ENCODE measurements around the gene KRT5.
"Not testable (repeated sequence)": the region's sequence is repeated elsewhere in the genome, so short reads cannot be mapped to it uniquely, and the experiment has no call there.

KRT5 gene

DNA sequence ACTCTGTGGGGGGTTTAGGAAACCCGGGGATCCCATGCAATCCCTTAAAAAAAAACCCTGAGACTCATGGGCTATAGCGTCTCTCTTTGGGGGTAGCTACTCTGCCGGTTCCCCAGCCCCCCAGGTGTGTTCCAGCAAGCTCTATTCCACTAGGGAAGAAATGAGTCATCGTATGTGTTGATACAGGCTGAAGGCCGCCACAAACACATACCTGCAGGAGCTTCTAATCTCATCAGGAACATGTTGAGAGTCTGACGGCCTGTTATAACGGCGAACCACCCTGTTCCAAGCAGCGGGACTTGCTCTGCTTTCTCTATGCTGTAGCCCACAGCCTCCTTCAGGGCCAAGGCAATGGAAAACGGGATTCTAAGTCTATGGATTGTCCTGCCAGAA lies 977 bp upstream of the KRT5 start:
- DNase-seq (ENCODE audit: low read depth in 2 of 2) = no peak

DNA sequence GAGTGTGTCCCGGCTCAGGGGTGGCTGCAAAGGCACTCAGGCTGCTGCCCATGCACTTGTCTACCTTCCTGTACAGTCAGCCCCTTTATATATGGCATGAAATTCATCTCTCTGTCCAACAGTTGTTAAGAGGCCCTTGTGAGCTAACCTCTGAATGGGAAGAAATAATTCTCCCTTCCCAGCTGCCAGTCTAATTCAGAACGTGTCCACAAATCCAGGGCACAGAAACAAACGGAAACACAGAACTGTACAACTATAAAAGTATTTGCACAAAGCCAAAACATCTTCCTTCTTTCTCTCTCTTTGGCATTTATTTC lies 849 bp downstream of the KRT5 start:
- no peak for DNase-seq (ENCODE audit: low read depth in 2 of 2)

DNA sequence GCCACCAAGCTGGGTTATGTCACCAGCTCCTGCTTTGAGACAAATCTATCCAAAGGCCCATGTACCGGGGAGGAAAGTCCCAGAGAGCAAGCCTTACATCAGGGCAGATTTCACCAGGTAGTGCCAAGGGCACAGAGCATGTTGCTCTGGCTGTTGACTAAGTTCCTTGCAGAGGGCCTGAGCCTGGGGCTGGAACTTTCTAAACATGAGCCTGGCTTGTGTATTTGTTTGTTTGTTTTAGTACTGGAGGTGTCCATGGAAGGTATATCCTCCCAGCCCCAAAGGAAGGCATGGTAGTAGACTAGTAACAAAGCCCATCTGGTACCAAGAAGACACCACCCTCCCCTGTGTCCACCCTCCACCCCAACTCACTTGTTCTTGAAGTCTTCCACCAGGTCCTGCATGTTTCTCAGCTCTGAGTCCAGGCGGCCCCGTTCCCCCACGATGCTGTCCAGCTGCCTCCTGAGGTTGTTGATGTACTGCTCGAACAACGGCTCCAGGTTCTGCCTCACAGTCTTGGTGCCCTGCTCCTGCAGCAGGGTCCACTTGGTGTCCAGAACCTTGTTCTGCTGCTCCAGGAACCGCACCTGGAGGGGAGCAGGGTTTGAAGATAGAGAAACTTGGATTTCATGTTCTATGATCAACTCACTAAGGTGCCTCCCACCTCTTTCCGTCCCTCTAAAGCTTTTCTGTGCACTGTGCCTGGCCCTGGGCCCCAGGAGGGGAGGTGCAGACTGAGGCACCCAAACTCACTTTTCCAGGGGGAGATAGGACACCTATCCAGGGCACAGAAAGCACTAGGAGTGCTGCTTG lies 1.4 kb downstream of the KRT5 start:
- DNase-seq (ENCODE audit: low read depth in 2 of 2) = no peak

DNA sequence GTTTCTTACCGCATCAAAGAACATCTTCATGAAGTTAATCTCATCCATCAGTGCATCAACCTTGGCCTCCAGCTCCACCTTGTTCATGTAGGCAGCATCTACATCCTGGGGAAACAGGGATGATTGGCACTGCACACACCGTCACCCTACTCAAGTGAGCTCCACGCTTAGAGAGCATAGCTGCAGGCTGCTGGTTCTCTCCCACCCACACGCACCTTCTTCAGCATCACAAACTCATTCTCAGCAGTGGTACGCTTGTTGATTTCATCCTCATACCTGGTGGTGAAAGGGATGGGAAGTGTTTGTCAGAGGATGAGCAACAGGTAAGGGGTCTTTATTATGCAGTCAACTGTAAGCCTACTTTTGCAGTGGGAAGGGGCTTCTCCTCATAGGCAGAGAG lies 2.3 kb downstream of the KRT5 start:
- DNase-seq (ENCODE audit: low read depth in 2 of 2) = no peak

DNA sequence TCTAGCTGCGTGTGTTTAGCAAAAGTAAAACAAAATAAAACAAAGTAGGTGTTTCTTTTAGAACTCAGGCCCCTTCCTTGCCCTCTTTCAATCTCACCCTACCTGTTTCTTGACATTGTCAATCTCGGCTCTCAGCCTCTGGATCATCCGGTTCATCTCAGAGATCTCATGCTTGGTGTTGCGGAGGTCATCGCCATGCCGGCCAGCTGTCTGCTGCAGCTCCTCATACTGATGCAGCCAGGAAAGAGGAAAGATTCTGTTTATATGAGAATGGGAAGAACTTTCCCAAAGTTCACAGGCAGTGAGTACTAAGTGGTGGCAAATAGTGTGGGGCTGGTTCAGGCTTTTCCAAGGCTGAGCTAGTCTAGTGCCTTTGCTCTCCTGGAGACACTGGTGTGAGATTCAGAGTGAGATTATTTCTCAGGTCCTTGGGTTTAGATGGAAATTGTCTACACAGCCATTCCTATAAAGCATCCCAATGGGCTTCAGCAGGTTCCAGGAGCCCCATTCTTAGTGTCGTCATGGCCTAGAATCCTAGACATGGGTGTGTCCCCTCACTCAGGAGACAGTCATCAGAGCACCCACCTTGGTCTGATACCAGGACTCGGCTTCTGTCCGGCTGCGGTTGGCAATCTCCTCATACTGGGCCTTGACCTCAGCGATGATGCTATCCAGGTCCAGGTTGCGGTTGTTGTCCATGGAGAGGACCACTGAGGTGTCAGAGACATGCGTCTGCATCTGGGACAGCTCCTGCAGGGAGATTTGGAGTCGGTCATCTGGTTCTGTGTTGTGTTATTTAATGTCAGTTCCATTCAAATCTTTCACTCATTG lies 3.0 kb downstream of the KRT5 start:
- no peak for DNase-seq (ENCODE audit: low read depth in 2 of 2)

DNA sequence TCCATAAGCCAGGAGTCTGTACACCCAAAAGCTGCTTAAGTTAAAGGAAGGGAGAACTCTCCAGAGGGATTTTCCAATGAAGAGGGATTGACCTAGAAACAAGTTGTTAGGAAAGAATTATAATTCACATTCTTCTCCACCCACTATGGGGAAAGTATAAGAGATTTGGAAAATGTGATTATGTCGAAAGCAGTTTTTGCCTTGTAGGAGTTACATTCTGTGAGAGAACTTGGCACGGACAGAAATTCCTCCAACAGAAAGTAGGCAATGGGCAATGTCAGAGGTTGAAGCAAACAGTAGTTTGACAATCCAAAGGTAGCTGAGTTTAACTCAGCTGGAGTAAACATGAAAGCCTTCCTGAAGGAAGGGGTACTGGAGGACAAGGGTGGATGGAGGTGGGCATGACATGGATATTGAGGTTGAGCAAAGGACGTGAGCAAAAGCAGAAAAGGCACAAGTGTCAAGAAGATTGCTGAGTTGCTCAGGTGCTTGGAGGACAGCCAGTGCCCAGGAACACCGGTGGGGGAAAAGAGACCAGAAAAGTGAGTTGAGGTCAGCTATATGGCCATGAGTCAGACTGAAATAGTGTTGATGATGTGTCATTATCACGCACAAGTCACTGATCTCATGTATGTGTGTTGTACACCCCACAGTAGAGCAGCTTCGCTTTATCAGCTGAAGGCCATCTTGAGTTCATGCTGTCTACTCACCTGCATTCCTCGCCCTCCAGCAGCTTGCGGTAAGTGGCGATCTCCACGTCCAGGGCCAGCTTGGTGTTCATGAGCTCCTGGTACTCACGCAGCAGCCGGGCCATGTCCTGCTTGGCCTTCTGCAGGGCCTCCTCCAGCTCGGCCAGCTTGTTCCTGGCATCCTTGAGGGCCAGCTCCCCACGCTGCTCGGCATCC lies 4.0 kb downstream of the KRT5 start:
- no peak for DNase-seq (ENCODE audit: low read depth in 2 of 2)

DNA sequence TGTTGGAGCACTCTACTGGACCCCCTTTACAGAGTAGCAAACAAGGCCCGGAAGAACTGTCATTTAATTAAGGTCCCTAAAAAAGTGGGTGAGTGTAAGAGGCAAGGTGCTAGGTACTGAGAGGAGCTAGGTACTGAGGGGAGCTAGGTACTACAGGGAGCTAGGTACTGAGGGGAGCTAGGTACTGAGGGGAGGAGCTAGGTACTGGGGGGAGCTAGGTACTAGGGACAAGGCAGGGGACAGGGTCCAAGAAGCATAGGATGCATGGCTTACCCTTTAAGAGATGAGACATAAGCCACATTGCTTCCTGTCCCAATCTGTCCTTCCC lies 4.9 kb downstream of the KRT5 start:
- DNase-seq (ENCODE audit: low read depth in 2 of 2) = no peak

DNA sequence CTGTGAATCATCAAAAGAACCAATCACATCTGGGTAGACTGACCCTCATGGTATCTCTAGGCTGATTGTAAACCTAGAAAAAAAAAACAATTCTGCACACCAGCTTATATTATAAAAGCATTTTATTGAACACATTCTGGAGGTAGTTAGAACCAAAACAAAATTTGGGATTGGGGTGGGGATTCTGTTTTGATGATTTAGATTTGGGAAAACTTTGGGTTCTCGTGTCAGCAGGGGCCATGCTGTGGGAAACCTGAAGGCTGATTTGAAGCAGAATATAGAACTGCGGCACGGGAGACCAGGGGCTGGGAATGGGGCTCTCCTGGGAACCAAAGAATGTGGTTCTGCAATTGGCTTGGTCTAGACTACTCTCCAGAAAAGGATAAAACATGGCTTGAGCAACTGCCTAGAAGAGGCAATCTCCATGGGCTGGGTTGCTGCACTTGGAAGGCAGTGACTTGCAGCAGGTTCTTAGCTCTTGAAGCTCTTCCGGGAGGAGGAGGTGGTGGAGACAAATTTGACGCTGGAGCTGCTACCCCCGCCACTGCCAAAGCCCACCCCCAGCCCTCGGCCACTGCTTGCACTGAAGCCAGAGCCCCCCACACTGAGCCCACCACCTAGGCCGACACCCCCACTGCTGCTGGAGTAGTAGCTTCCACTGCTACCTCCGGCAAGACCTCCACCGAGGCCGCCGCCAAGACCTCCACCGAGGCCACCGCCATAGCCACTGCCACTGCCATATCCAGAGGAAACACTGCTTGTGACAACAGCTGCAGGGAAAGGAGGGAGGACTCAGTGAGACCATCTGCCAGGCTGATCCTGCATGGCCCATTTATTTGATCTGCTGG lies 5.5 kb downstream of the KRT5 start:
- no peak for DNase-seq (ENCODE audit: low read depth in 2 of 2)

DNA sequence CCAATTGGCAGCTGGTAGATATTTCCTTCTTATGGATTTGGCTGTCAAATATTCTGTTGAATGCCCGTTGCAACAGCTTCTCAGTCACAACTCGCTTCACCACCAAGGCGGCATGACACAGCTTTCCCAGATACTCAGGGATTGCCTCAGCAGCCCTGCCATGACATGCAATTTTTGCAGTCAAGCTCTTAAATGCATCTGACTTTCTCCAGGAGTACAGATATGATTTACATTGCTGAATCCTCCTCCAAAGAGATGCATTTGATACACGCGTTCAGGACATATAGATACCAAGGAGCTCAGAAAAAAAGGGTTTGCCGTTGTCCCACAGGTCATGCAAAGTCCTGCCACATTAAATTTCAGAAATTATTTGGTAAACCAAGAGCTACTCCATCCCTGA lies 6.5 kb downstream of the KRT5 start:
- DNase-seq (ENCODE audit: low read depth in 2 of 2) = no peak

DNA sequence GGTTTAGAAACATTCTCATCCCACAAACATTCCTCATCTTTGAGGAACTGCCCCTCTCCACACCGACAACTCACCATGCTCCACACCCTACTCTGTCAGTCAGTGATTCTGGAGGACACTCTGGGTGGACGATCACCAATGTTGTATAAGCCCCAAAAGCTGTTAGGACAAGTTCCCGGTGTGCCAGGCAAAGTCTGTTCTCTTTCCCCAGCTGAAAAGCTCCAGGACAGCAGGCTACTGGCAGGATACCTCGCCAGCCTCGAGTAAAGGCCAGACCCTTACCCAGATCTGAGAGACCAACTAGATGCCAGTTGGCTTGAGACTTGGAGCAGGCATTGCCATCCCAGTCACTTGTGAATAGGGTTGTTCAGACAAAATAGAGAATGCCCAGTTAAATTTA lies 12.0 kb downstream of the KRT5 start:
- no peak for DNase-seq (ENCODE audit: low read depth in 2 of 2)

DNA sequence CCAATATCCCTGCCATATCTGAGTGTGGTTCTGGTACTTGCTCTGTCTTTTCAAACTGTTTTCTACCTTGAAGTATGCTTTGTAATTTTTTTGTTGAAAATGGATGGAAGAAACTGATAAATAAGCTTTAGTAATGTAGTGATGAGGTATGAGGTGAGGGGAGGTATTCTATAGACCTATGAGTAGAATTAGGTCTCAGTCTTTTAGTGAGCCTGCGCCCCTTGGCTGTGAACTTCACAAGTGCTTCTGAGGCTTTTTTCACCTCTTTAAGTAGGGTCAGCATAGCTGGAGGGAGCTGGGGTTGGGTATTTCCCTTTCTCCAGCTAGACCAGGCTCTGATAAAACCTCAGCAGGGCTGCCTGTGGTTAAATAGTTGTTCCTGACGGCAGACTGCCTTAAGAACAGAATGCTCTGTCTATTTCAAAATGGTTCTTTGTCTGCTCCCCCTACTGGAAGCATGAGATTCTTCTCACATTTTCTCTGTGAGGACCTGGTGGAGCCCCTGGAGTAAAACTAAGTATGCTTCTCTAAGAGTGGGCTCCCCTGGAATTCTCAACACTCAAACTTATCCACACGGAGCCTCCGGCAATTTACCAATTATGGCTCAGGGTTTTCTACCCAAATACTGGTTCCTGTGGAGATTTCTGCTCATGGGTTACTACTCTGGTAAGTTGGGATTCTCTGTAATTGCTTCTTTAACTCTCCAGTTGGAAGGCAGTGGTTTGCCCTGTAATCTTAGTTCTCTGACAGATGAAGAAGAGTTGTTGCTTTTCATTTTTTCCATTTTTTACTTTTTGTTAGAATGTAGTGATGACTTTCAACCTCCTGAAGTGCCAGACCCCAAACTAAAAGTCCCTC lies 13.1 kb downstream of the KRT5 start:
- no peak for DNase-seq (ENCODE audit: low read depth in 2 of 2)

DNA sequence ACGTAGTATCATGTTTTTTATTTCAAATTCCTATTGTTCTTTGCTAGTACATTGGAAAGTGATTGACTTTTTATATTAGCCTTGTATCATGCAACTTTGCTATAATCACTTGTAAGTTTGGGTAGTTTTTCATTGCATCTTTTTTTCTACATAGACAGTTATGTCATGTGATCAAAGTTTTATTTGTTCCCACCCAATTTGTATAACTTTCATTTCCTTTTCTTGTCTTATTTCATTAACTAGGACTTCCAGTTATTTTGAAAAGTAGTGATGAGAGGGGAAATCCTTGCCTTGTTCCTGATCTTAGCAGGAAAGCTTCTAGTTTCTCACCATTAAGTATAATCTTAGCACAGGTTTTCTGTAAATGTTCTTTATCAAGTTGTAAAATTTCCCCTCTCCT lies 17.3 kb downstream of the KRT5 start:
- no peak for DNase-seq (ENCODE audit: low read depth in 2 of 2)

DNA sequence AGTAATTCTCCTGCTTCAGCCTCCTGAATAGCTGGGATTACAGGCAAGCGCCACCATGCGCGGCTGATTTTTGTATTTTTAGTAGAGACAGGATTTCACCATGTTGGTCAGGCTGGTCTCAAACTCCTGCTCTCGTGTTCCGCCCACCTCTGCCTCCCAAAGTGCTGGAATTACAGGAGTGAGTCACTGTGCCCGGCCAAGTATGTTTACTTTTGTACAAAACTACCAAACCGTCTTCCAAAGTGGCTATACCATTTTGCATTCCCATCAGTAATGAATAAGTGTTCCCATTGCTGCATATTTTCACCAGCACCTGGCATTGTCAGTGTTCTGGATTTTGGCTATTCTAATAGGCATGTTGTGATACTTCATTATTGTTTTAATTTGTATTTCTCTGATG lies 18.7 kb downstream of the KRT5 start:
- DNase-seq (ENCODE audit: low read depth in 2 of 2) = no peak

DNA sequence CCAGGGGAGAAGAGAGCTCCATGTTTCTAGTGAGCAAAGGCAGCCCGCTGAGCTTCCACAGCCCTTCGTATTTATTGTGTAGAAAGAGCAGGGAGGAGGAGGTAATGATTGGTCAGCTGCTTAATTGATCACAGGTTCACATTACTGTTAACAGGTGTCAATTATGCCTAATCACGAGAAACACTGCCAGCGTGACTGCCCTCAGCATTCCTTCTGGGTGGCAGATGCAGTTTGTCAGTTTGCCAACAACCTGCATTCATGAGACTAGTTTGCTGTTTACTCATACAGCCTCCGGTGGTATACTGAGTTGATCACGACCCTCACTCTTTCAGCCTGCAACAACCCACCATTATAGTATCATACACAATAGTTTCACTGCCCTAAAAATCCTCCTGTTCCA lies 19.6 kb downstream of the KRT5 start:
- not testable (repeated sequence) for DNase-seq (ENCODE audit: low read depth in 2 of 2)

DNA sequence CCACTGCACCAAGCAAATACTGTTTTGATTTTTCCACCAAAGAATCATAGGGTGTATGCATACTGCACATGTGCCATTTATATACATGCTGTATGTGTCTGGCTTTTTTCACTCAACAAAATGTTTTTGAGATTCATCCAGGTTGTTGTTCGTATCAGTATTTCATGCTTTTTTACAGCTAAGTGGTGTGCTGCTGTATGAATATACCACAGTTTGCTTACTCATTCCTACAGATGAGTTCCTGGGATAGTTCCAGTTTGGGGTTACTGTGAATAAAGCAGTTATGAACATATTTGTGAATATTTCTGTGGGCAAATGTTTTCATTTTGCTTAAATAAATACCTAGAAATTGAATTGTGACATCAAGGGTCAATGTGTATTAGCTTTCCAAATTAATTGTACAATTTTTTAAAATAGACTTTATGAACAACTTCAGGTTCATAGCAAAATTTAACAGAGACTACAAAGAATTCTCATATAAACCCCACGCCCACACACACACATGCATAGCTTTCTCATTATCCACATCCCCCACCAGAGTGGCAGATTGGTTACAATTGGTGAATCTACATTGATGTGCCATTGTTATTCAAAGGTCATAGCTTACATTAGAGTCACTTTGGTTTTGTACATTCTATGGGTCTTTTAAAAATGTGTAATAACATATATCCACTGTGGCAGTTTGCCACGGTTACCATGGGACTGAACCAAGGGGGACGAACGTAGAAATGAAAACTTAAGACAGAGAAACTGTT lies 20.2 kb downstream of the KRT5 start:
- no peak for DNase-seq (ENCODE audit: low read depth in 2 of 2)

DNA sequence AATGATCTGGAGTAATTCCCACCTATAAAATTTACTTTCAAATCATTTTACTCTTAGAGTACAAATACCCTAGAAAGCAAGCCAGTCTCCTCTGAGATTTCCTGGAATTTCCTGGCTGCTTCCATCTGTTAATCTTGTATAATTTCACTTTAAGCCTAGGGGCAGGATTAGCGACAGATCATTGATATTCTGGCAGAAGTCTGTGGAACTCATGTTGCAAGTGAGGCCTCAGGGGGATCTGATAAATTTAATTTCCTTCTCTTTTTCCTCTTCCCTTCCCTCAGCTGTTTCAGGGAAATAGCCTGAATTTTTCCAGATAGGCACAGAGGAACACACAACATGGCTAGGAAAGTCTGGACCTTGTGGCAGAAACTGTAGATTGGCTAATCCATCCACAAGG lies 21.2 kb downstream of the KRT5 start:
- no peak for DNase-seq (ENCODE audit: low read depth in 2 of 2)

DNA sequence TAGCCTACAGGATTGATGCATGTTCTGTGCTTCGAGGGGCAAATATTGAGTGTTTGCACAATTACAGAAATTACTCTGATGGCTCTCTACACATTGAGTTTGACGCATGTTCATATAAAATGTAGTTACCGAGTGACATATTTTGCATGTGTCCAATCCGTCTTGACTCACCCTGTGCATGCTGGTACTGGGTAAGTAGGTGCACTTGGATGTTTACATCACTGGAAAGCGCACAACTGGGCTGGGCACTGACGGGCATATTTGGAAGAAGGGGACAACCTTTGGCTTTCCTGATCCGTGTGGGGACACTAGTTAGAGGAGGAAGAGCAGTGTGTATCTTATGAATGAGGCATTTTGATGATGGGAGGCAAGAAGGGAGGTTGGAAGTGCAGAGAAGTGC lies 22.2 kb downstream of the KRT5 start:
- DNase-seq (ENCODE audit: low read depth in 2 of 2) = no peak

DNA sequence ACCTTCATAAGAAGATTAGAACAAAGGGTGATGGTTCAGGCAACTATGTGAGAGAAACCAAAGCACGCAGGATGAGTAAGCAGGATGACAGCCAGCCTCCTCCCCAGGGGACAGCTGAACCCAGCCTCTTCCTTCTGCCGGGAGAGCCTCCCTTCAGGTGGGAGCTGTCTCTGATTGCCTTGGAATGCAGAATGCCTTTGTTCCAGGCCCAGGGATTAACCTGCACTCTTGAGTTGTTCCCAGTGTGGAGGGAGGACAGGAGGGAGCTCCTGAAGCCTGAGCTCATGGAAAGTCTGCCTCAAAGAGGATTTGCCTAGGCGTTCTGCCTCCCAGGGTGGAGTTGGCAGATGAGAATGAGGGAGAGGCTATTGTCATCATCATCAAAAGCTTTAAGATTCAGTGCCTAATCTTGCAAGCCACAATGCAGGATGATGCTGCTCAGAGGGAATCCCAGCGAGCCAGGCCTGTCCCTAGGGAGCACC lies 23.6 kb downstream of the KRT5 start:
- no peak for DNase-seq (ENCODE audit: low read depth in 2 of 2)

DNA sequence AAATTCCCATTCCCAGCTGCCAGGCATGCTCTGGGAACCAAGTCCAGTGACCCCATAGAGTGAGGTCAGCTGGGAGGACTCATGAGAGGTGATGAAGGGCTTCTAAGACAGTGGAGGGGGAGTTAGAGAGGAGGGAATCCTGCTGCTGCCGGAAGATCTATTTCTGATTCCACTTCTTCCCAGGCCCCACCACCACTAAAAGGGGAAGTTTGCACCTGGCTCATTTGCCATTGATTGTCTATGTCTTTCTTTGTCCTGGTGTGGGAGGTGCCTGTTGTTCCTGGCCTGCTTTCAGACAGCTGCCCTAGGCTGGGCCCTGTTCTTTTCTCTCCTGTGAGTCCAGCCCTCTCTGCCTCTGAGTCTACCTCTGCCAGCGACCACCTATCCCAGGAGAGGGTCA lies 24.1 kb downstream of the KRT5 start:
- no peak for DNase-seq (ENCODE audit: low read depth in 2 of 2)

DNA sequence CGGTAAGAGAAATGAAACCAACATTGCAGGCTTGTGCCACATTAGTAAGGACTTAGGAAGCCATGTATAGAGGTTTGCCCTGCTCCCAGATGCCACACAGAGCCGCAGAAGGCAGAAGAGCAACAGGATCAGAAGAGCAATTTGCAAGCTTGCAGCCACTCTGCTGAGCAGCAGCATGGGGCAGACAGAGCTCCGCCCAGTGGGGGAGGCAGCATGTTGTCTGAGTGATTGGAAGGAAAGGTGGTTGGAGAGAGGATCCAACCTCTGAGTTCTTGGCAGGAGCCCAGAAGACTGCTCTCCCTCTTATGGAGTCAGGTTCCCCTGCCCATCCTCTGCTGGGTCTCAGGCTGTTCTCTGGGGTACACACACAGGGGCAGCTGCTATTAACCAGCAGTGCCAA lies 24.8 kb downstream of the KRT5 start:
- no peak for DNase-seq (ENCODE audit: low read depth in 2 of 2)
